GM19193 (cell line): ENCODE measurements around the gene SPPL3.

ENCODE experiments used
- POLR2A ChIP-seq: IDR thresholded peaks from 4 replicates; pipeline ENCODE4 v1.6.1; 2011; ENCODE audit not compliant: insufficient read depth, insufficient read length; ENCODE audit errors: extremely low read depth

Gene SPPL3

GRCh38 chr12:120798696-120799095 is 105.5 kb downstream of the SPPL3 start:
- no peak for TF ChIP-seq POLR2A

DNA sequence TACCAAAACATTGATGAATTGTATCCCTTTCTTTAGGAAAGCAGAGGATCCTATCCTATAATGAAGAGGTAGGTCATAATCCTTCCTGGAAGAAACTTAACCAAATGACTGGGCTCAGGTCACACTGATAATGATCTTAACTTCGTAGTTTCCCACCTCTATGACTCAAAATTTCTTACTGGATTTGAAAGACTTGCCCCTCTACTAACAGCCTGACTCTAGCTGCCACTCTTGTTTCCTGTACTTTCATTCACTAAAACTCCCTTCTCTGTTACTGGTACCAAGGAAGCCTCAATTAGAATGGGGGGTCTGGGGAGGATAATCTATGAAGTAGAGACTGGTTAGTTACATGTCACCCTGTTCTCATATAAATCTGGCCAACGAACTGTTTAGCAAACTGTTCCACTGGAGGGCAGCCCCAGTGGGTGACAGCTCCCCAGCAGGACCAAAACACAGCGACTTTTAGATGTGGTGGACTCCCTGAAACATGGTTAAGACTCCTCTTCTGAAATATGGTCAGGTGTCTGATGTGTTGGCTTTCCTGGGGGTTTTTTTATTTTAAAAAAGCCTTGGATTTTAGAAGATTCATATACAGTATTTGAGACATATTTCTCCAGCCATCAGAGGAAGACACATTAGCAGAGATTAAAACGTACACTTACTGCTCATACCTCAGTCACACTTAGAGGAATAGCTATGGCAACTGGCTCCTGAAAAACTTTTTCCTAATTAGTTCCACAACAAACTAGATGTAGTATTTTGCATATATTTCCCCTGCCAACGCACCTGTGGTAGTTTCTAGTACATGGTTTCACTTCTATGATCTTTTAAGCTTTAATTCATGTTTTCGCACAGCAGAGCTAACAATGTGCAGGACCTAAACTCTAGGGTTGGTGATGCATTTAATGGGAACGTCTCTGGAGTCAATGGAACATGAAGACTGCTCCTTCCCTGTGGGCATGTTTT is 106.2 kb downstream of the SPPL3 start:
- no peak for TF ChIP-seq POLR2A

- no peak for TF ChIP-seq POLR2A
Measured at GRCh38 chr12:120795441-120796178, 108.5 kb downstream of the SPPL3 start.

DNA sequence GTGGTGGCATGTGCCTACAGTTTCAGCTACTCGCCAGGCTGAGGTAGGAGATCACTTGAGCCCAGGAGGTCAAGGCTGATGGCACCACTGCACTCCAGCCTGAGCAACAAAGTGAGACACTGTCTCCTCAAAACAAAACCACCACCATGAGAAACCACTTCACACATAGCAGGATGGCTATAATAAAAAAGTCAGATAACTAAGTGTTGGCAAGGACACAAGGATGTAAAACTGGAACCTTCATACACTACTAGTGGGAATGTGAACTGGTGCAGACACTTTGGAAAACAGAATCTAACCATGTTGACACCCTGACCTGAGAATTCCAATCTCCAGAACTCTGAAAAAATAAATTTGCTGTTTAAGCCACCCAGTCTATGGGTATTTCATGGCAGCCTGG is 110.8 kb downstream of the SPPL3 start:
- TF ChIP-seq POLR2A, result no peak

- no peak for TF ChIP-seq POLR2A
Measured at GRCh38 chr12:120791669-120792176, 112.4 kb downstream of the SPPL3 start.

GRCh38 chr12:120790114-120790513 is 114.0 kb downstream of the SPPL3 start:
- TF ChIP-seq POLR2A, result no peak

DNA sequence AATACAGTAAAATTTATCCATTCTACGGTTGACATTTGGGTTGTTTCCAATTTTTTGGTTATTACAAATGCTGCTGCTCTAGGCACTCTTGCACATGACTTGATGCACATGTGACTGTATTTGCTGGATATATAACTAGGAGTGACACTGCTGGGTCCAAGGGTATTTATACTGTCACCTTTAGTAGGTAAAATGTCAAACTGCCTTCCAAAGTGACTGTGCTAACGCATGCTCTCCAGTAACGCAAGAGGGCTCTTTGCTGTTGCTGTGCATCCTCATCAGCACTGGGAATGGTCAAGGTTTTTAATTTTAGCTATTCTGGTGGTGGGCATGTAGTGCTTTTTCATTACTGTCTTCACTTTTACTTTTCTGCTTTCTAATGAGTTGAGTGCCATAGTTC is 116.3 kb downstream of the SPPL3 start:
- no peak for TF ChIP-seq POLR2A

- no peak for TF ChIP-seq POLR2A
Measured at GRCh38 chr12:120784804-120785203, 119.4 kb downstream of the SPPL3 start.

GRCh38 chr12:120783197-120783596 is 121.0 kb downstream of the SPPL3 start:
- no peak for TF ChIP-seq POLR2A

DNA sequence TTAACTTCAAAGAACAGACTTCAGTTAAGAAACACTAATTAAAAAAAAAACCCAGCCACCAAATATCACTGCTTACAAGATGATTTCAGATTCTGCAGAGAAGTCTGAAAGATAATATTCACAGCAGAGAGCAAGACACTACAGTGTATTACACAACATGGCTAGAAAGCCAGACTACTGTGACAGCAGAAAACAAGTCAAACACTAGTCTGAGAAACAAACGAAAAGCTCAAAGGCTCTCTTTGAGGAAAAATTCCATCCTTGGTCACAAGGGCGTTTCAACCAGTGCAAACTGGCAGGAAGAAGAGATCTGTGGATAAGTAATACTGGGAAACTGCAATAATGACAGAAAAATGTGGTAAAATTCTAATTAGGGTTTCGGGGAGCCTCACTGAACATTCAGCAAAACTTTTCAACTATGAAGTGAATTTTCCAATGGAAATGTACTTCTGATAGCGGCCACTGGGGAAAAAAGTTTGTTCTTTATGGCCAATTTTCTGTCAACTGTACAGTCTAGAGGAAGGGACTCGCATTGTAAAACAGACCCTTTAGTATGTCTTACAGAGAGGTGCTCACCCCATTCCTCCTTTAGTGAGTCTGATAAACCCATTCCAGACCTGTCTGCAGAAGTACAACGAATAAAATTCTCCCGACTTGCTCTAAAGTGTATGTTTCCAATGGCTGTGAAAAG is 128.2 kb downstream of the SPPL3 start:
- no peak for TF ChIP-seq POLR2A

DNA sequence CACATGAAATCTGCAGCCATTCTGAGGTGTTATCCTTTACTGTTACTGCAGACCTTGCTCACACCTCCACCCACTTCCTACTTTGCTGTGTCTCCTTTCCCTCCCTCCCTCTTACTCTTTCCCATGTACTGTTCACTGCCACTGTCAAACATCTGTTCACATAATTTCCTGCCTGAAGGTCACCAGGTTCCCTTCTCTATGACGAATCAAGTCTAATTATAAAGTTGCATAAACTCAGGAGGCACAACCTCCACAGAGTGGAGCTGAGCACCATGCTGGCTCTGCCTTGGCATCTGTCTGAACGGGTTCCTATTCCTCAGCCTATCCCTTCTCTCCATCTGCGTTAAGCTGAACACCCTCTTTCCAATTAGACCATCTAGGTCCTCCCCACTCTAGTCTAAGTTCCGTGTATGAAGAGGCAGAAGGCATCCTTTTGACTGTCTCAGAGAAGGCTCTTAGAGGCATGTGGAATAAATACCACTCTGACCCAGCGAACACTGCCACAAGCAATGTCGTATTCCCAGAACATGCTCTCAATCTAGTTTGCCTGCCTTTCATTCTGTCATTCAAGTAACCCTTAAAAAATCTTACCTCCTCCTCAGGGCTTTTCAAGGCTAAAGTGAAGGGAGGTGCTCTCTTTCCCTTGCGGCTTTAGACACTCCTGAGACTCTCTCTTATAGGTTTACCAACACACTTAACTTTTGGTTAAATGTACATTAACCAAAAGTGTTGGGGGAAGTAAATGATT is 129.8 kb downstream of the SPPL3 start:
- no peak for TF ChIP-seq POLR2A

DNA sequence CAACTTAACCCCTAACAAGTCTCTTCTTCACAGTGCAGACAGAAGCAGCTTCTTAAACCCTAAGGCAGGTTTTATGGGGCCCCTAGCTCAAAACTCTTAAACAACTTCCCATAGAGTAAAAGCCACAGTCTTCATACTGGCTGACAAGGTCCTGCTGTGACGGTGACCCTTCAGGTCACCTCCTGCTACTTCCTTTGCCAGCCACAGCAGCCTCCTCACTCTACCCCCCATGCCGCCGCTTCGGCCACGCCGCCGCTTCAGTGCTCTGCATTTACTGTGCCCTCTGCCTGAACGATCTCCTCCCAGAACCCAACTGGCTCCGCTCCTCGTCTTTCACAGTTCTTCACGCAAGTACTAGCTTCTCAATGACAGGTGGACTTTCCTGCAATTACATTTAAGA is 133.1 kb downstream of the SPPL3 start:
- TF ChIP-seq POLR2A, result no peak

DNA sequence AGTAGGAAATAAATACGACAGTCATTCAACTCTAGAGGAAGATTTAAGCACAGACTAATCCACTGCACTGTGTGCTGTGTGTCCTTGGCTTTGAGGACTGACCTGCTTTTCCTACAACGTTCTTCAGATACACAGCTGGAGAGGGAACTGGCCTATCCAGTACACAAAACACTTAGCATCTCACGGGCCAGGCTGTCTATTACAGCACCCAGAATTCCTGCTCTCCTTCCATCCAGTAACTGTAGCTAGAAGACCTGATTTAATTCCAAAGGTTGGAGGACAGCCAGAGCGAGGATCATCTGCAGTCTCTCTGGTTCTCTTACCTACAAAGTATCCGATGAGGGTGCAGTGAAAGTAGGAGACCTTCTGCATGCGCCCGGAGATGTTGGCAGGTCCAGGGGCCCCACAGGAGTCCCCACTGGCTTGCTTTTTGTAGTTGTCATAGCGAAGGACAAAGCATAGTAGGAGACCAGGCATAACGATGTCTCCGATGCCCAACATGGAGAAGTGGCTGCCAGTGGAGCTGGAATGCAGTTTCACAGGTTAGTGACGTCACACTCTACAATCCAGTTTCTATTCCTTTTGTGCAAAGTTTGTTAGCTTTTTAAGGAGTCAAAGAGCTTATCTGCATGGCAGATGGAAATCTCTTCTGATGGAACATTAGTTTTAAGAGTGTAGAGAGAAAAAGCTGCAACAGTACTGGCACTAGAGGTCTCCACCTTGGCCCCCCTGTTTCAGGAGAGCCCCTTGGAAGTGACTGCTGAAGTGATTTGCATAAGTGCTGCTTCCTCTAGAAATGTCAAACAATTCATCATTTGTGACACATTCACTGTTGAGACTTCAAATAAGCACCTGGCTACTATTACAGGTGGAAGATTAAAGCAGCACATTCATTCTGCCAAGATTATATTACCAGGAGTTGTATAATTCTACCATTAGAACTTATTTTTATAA is 136.8 kb downstream of the SPPL3 start:
- TF ChIP-seq POLR2A, result no peak
